Gastroesophageal sphincter (tissue), 4 donors: Measurements from ENCODE around the gene IKZF1. TPM values are rescaled to one million over a fixed set of nuclear protein-coding genes. Genes with fewer than 3 reads are reported as not detected.

Experiments used
- ATAC-seq: fragments of 150-250 bp; one replicate; pipeline ENCODE4 v1.9.1; 2016; ENCODE audit warnings: mild to moderate bottlenecking, moderate library complexity
- H3K27ac ChIP-seq, 4 donors: fragments of 200-600 bp; sonication (generic) in 3 of 4; 1 replicate in 3 of 4; 2 replicates in 1 of 4; pipeline ENCODE4 v1.5.1; 2016 to 2019
- H3K27me3 ChIP-seq: fragments of 200-600 bp; sonication (generic); one replicate; pipeline ENCODE4 v1.5.1; 2019
- H3K36me3 ChIP-seq, 2 donors: fragments of 200-600 bp; sonication (generic); one replicate each; pipeline ENCODE4 v1.5.1; 2019; ENCODE audit warnings: control low read depth in 1 of 2
- H3K4me1 ChIP-seq, 3 donors: fragments of 200-600 bp; sonication (generic); 1 replicate in 2 of 3; 2 replicates in 1 of 3; pipeline ENCODE4 v1.5.1; 2016 to 2019; ENCODE audit warnings: control low read depth in 2 of 3
- H3K4me3 ChIP-seq, 2 donors: fragments of 200-600 bp; sonication (generic); one replicate each; pipeline ENCODE4 v1.5.1; 2019; ENCODE audit warnings: mild to moderate bottlenecking in 1 of 2, moderate library complexity in 1 of 2
- H3K9me3 ChIP-seq, 3 donors: fragments of 200-600 bp; sonication (generic); one replicate each; pipeline ENCODE4 v1.5.1; 2017 to 2019; ENCODE audit warnings: control low read depth in 2 of 3
- EP300 ChIP-seq: sonication (generic); formaldehyde crosslinking; IDR thresholded peaks from one replicate; pipeline ENCODE4 v1.6.1; 2017; ENCODE audit warnings: antibody characterized with exemption, mild to moderate bottlenecking
- POLR2A ChIP-seq, 2 donors: fragments of 450-650 bp; IDR thresholded peaks; one replicate each; pipeline ENCODE4 v1.6.1; 2017; ENCODE audit warnings: antibody characterized with exemption in 2 of 2, mild to moderate bottlenecking in 2 of 2, moderate library complexity in 1 of 2
- POLR2AphosphoS5 ChIP-seq: sonication (generic); formaldehyde crosslinking; IDR thresholded peaks from one replicate; pipeline ENCODE4 v1.6.1; 2017; ENCODE audit warnings: antibody characterized with exemption
- WGBS, 2 donors: methylation state at CpG; one replicate each; pipeline ENCODE4 v1.1.5; 2018; ENCODE audit warnings: low coverage in 1 of 2; 5-methylcytosine and 5-hydroxymethylcytosine counted together
- total RNA-seq, 4 donors: library from RNA; depleted of rRNA; stranded (reverse); fragments of >200 nt; gene quantifications; one replicate each; pipeline ENCODE4 v1.1.0, GENCODE V29; 2016
- TF ChIP-seq, protein P1 (sequence below), 4 experiments: fragments of 200-600 bp in 2 of 4; fragments of 450-650 bp in 2 of 4; sonication (generic) in 1 of 4; IDR thresholded peaks; one replicate each; pipeline ENCODE4 v1.5.1; 2017 to 2019; ENCODE audit warnings: antibody characterized with exemption in 4 of 4, mild to moderate bottlenecking in 2 of 4, moderate library complexity in 2 of 4

The IKZF1 gene
- total RNA-seq, 4 donors from 2014 or later: 2.5 to 14.1 (median 5.9) TPM

DNA sequence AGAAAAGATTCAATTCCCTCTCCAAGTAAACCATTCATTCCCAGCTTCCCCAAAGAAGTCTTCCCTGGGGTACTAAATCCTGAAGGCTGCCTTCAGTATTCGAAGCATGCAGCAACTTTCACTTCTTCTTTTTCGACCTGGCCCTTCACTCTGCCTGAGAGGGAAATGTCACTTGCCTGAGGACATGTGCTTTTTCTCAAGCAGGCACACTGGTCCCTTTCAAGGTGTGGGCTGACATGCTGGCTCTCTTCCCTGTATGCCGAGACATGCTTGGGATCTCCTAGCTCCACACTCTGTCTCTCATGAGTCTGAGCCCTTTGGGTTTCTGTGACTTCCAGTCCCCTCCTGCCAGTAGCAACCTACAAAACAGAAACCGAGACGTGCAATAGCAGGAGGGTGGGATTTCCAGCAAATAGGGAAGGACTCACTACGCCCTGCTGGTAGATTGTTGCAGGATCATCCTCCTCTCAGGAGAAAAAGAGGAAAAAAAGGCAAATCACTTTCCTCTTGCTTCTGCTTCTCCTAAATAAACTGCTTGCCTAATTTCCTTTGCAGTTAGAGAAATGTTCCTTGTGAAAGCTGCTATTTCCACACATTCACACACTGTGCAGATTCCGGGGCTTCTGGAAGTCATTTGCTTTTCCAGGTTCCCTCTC lies 112.1 kb downstream of the IKZF1 start:
- Histone ChIP-seq H3K27ac (no peak overlapping the region), H3K9me3 (no peaks in the 10 kb centered on the region), H3K4me3 (no peak overlapping the region), H3K27me3 (no peaks in the 10 kb centered on the region), H3K36me3 (no peaks in the 10 kb centered on the region), H3K4me1 (no peaks in the 10 kb centered on the region)
- WGBS, 2 donors: 55 to 75% methylated on average over 1 to 6 of the region's 7 CpGs
- TF ChIP-seq, protein P1, sequence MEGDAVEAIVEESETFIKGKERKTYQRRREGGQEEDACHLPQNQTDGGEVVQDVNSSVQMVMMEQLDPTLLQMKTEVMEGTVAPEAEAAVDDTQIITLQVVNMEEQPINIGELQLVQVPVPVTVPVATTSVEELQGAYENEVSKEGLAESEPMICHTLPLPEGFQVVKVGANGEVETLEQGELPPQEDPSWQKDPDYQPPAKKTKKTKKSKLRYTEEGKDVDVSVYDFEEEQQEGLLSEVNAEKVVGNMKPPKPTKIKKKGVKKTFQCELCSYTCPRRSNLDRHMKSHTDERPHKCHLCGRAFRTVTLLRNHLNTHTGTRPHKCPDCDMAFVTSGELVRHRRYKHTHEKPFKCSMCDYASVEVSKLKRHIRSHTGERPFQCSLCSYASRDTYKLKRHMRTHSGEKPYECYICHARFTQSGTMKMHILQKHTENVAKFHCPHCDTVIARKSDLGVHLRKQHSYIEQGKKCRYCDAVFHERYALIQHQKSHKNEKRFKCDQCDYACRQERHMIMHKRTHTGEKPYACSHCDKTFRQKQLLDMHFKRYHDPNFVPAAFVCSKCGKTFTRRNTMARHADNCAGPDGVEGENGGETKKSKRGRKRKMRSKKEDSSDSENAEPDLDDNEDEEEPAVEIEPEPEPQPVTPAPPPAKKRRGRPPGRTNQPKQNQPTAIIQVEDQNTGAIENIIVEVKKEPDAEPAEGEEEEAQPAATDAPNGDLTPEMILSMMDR (IDR thresholded peaks at IDR 0.05): no peak
- no peak for TF ChIP-seq POLR2AphosphoS5
- no peak for TF ChIP-seq EP300
- no peak for TF ChIP-seq POLR2A (IDR thresholded peaks at IDR 0.05)
- ATAC-seq: peak; percentile 48

DNA sequence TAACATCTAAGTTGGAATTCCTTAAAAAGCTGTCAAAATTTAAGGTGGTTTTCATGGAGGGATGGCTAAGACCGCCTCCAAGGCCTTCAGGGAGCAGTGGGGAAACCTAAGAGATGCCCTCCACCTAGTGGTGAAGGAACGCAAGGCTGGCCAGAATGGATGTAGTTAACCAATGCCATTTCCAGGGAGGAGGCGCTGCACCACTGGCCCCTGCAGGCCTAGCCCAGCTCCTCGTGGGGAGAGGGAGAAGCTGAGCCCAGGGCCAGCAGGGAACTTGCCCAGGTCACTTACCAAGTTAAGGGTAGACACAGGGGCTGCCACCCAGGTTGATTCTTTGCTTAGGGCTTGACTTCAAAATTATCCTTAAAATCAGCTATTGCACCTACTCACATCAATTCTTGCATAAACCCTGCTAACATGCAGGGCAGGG lies 113.6 kb downstream of the IKZF1 start:
- 6 to 12% methylated on average over 2 to 4 of the region's 4 CpGs for WGBS, 2 donors
- no peaks in the 10 kb centered on the region for H3K9me3 ChIP-seq
- H3K4me3 ChIP-seq: no peak overlapping the region
- H3K27me3 ChIP-seq: no peaks in the 10 kb centered on the region
- ATAC-seq: peak; percentile 63
- TF ChIP-seq, protein P1 (IDR thresholded peaks at IDR 0.05): peak in 3 of 4 experiments; percentile 52 to 75 (median 62)
- TF ChIP-seq POLR2A (IDR thresholded peaks at IDR 0.05): no peak
- H3K36me3 ChIP-seq: no peaks in the 10 kb centered on the region
- H3K4me1 ChIP-seq: no peaks in the 10 kb centered on the region
- no peak overlapping the region for H3K27ac ChIP-seq

DNA sequence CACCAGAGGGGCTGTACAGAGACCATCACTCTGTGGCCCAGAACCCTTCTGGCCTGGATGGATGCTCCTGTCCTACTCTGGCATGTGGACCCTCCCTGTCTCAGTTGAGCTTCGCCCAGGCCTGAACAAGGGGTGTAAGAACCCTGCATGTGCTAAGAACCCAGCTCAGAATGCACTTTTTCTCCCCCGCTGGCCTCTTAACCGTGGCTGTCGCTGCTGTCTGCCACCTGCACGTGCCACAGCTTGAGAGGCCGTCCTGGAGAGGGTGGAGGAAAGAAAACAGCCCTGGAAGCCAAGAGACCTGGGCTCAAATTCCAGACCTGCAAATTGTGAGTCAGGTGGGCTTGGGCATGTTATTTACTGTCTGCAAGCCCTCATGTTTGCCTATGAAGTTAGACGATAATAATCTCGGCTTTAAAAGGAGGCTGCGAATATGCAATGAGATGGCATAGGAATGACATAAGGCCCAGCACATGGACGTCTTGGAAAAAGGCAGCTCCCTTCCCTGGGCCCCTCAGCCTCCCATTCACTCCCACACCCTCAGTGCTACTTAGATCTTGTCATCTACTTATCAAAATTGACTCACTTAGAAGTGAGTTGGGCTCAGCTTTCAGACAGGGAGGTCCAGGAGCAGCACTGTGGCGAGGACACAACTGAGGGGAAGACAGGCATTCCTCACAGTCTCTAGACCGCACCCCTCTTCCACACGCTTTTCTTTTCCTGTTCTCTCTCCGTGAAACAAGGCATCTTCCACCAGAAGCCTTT lies 114.2 kb downstream of the IKZF1 start:
- H3K27me3 ChIP-seq: no peaks in the 10 kb centered on the region
- WGBS, 2 donors: 68 to 79% methylated on average over 7 to 12 of the region's 14 CpGs

DNA sequence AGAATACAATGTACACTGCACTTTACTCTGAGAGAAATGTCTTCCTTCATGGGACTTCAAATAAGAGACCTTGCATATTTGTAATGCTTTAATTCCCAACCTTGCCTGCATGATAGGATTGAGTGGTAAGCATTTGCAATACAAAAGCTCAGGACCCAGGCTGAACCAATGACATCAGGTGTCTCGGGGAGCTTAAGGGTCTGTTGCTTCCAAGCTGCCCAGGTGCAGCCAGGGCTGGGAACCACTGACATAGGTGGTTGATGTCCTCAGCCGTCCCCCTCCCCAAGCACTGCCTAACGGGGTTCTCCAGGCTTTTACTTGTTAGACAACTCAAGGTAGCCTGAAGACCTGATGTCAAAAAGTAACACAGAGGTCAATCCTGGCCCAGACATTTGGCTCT lies 116.5 kb downstream of the IKZF1 start:
- Histone ChIP-seq H3K27ac (no peak overlapping the region), H3K4me3 (no peak overlapping the region), H3K4me1 (no peaks in the 10 kb centered on the region), H3K36me3 (no peaks in the 10 kb centered on the region), H3K27me3 (no peaks in the 10 kb centered on the region), H3K9me3 (no peaks in the 10 kb centered on the region)
- TF ChIP-seq POLR2AphosphoS5 (no peak), EP300 (no peak), POLR2A (IDR thresholded peaks at IDR 0.05) (no peak)
- TF ChIP-seq, protein P1 (IDR thresholded peaks at IDR 0.05): no peak
- WGBS, 2 donors: no CpG with 5 or more reads among the region's 3 CpGs
- no peak for ATAC-seq

More for the DNA sequence above, 114.2 kb downstream of the IKZF1 start:
- no peaks in the 10 kb centered on the region for H3K9me3 ChIP-seq
- H3K27ac ChIP-seq: no peak overlapping the region
- no peaks in the 10 kb centered on the region for H3K4me1 ChIP-seq
- TF ChIP-seq POLR2AphosphoS5 (no peak), EP300 (no peak), POLR2A (IDR thresholded peaks at IDR 0.05) (no peak)
- TF ChIP-seq, protein P1 (IDR thresholded peaks at IDR 0.05): no peak
- no peak for ATAC-seq
- H3K36me3 ChIP-seq: no peaks in the 10 kb centered on the region
- no peak overlapping the region for H3K4me3 ChIP-seq

DNA sequence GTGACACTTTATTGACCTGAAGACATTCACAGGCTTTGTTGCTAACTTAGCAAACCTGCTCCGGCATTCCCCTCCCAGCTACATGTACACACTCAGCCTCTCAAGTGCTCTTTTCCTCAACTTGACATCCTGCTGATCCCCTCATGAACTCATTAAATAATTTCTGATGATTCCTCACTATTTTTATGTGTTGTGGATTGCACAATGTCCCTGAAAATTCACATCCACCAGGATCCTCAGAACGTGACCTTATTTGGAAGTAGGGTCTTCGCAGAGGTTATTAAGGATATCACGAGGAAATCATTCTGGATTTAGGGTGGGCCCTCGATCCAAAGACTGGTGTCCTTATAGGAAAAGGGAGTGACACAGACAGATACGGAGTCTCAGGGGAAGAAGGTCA lies 118.3 kb downstream of the IKZF1 start:
- ATAC-seq: no peak
- TF ChIP-seq, protein P1 (IDR thresholded peaks at IDR 0.05): no peak
- TF ChIP-seq EP300 (no peak), POLR2A (IDR thresholded peaks at IDR 0.05) (no peak), POLR2AphosphoS5 (no peak)

More for the DNA sequence above, 118.3 kb downstream of the IKZF1 start:
- H3K9me3 ChIP-seq: no peaks in the 10 kb centered on the region
- 75 to 78% methylated on average over 4 to 5 of the region's 6 CpGs for WGBS, 2 donors
- no peaks in the 10 kb centered on the region for H3K36me3 ChIP-seq
- no peak overlapping the region for H3K27ac ChIP-seq
- H3K4me3 ChIP-seq: no peak overlapping the region
- H3K4me1 ChIP-seq: no peaks in the 10 kb centered on the region
- no peaks in the 10 kb centered on the region for H3K27me3 ChIP-seq
